H1 (cell line): ENCODE results near the gene FOSL1. TPM values are rescaled to one million over a fixed set of nuclear protein-coding genes. Genes with fewer than 3 reads are reported as not detected.

ENCODE experiments used
- CTCF ChIA-PET: fragments of 300-600 bp; sonication (Branson Sonifier 250); formaldehyde crosslinking; loops from one replicate; lab custom pipeline; 2021; ENCODE audit not compliant: partially characterized antibody; lab: Charles Lee
- POLR2A ChIA-PET: fragments of 300-600 bp; sonication (Branson Sonifier 250); formaldehyde crosslinking; loops from one replicate; lab custom pipeline; 2021; ENCODE audit warnings: inconsistent platforms; ENCODE audit not compliant: partially characterized antibody; lab: Charles Lee
- DNase-seq, 2 experiments: peaks; one replicate each; pipeline versions ENCODE4 v3.0.0 to v3.0.0-alpha.2; 2010 to 2022; ENCODE audit warnings: low spot score in 2 of 2, low read depth in 1 of 2, mixed read lengths in 1 of 2
- FAIRE-seq: peaks from 2 replicates; lab custom pipeline; 2011; peaks lifted over from hg19 to GRCh38; lab: Jason Lieb, UNC
- H2AFZ ChIP-seq: 2 replicates; pipeline ENCODE4 v1.8.1; 2012; ENCODE audit warnings: low read length, inconsistent platforms
- H2AK5ac ChIP-seq: 2 replicates; pipeline ENCODE4 v1.6.1; 2013; ENCODE audit warnings: low read depth, low read length
- H2BK120ac ChIP-seq: replicated peaks from 2 replicates; pipeline ENCODE3; 2013; ENCODE audit warnings: low read depth, low read length, inconsistent platforms
- H2BK12ac ChIP-seq: 2 replicates; pipeline ENCODE4 v1.6.1; 2013; ENCODE audit warnings: low read depth, low read length
- H2BK15ac ChIP-seq: 2 replicates; pipeline ENCODE4 v1.6.1; 2013; ENCODE audit warnings: low read length
- H2BK20ac ChIP-seq: 2 replicates; pipeline ENCODE4 v1.6.1; 2013; ENCODE audit warnings: low read length
- H2BK5ac ChIP-seq: 2 replicates; pipeline ENCODE4 v1.6.1; 2013; ENCODE audit warnings: low read depth, low read length
- H3K14ac ChIP-seq: 2 replicates; pipeline ENCODE4 v1.6.1; 2013; ENCODE audit warnings: inconsistent platforms; ENCODE audit not compliant: insufficient read length
- H3K18ac ChIP-seq: 2 replicates; pipeline ENCODE4 v1.6.1; 2013; ENCODE audit warnings: low read length; ENCODE audit errors: extremely low read depth
- H3K23ac ChIP-seq: 2 replicates; pipeline ENCODE4 v1.6.1; 2013; ENCODE audit warnings: inconsistent platforms; ENCODE audit not compliant: insufficient read length
- H3K23me2 ChIP-seq: 2 replicates; pipeline ENCODE4 v1.6.1; 2013; ENCODE audit warnings: low read depth, low read length
- H3K27ac ChIP-seq: 2 replicates; pipeline ENCODE4 v1.6.1; 2011; ENCODE audit warnings: low read depth, low read length, inconsistent platforms
- H3K27me3 ChIP-seq, 4 experiments: replicated peaks in 1 of 4; 1 replicate in 1 of 4; 2 replicates in 3 of 4; pipeline versions ENCODE4 v1.6.1 to v1.8.1; 2011 to 2013; ENCODE audit warnings: low read length in 3 of 4, mild to moderate bottlenecking in 3 of 4, inconsistent platforms in 2 of 4, mixed read lengths in 2 of 4, moderate library complexity in 1 of 4; ENCODE audit not compliant: control insufficient read depth in 3 of 4, insufficient read depth in 3 of 4; ENCODE audit errors: extremely low read depth in 1 of 4
- H3K36me3 ChIP-seq, 4 experiments: 2 replicates each; pipeline versions ENCODE4 v1.6.1 to v1.8.1; 2011 to 2013; ENCODE audit warnings: mild to moderate bottlenecking in 4 of 4, low read length in 3 of 4, moderate library complexity in 2 of 4, control low read depth in 1 of 4, inconsistent platforms in 1 of 4; ENCODE audit not compliant: insufficient read depth in 4 of 4, control insufficient read depth in 2 of 4
- H3K4ac ChIP-seq: replicated peaks from 2 replicates; pipeline ENCODE3; 2013; ENCODE audit warnings: low read length, low read depth, mixed read lengths, inconsistent platforms; ENCODE audit not compliant: insufficient read length
- H3K4me1 ChIP-seq, 4 experiments: replicated peaks in 1 of 4; 1 replicate in 1 of 4; 2 replicates in 3 of 4; pipeline versions ENCODE4 v1.6.1 to v1.8.1; 2011 to 2013; ENCODE audit warnings: low read length in 3 of 4, inconsistent platforms in 2 of 4, mixed read lengths in 1 of 4; ENCODE audit not compliant: insufficient read depth in 4 of 4, control insufficient read depth in 3 of 4
- H3K4me2 ChIP-seq, 2 experiments: 2 replicates each; pipeline versions ENCODE4 v1.6.1 to v1.8.1; 2011 to 2013; ENCODE audit warnings: low read depth in 2 of 2, low read length in 2 of 2, control low read depth in 1 of 2, inconsistent platforms in 1 of 2, mild to moderate bottlenecking in 1 of 2; ENCODE audit not compliant: insufficient read depth in 1 of 2
- H3K4me3 ChIP-seq, 4 experiments: fragments of 200-600, 300-600 bp in 1 of 4; sonication (generic), shearing (Covaris generic), sonication (Bioruptor Twin) in 1 of 4; 2 replicates each; pipeline versions ENCODE4 v1.5.1 to v1.8.1; 2011 to 2016; ENCODE audit warnings: low read length in 4 of 4, low read depth in 3 of 4, control low read depth in 2 of 4, inconsistent platforms in 2 of 4, mild to moderate bottlenecking in 2 of 4, mixed read lengths in 1 of 4, moderate library complexity in 1 of 4; ENCODE audit not compliant: insufficient read depth in 2 of 4; ENCODE audit errors: extremely low read depth in 1 of 4
- H3K56ac ChIP-seq: replicated peaks from 2 replicates; pipeline ENCODE3; 2013; ENCODE audit warnings: low read depth, mild to moderate bottlenecking, mixed read lengths, low read length, inconsistent platforms; ENCODE audit not compliant: insufficient read length
- H3K79me1 ChIP-seq: 2 replicates; pipeline ENCODE4 v1.6.1; 2013; ENCODE audit warnings: low read depth, low read length, control low read depth
- H3K79me2 ChIP-seq, 2 experiments: 2 replicates each; pipeline versions ENCODE4 v1.6.1 to v1.8.1; 2012 to 2013; ENCODE audit warnings: low read length in 2 of 2, mild to moderate bottlenecking in 2 of 2, inconsistent platforms in 1 of 2; ENCODE audit not compliant: insufficient read depth in 2 of 2, control insufficient read depth in 1 of 2
- H3K9ac ChIP-seq, 4 experiments: replicated peaks in 1 of 4; 1 replicate in 1 of 4; 2 replicates in 3 of 4; pipeline versions ENCODE4 v1.6.1 to v1.8.1; 2011 to 2013; ENCODE audit warnings: low read depth in 3 of 4, low read length in 3 of 4, control low read depth in 2 of 4, mild to moderate bottlenecking in 2 of 4, moderate library complexity in 2 of 4, inconsistent platforms in 1 of 4; ENCODE audit errors: extremely low read depth in 1 of 4
- H3K9me3 ChIP-seq, 2 experiments: 2 replicates each; pipeline versions ENCODE4 v1.6.1 to v1.8.1; 2012 to 2013; ENCODE audit warnings: mild to moderate bottlenecking in 2 of 2, moderate library complexity in 2 of 2, control low read depth in 1 of 2, inconsistent platforms in 1 of 2, low read depth in 1 of 2, low read length in 1 of 2, mixed read lengths in 1 of 2; ENCODE audit not compliant: insufficient read depth in 2 of 2
- H4K20me1 ChIP-seq, 2 experiments: replicated peaks in 1 of 2; 2 replicates each; pipeline versions ENCODE3 to v1.8.1; 2011 to 2013; ENCODE audit warnings: inconsistent platforms in 2 of 2, low read length in 2 of 2, mild to moderate bottlenecking in 1 of 2; ENCODE audit not compliant: insufficient read depth in 2 of 2, control insufficient read depth in 1 of 2
- H4K5ac ChIP-seq: 2 replicates; pipeline ENCODE4 v1.6.1; 2013; ENCODE audit warnings: low read length, low read depth, mixed read lengths, inconsistent platforms; ENCODE audit not compliant: insufficient read length
- H4K8ac ChIP-seq: 2 replicates; pipeline ENCODE4 v1.8.0; 2013; ENCODE audit warnings: mild to moderate bottlenecking, moderate library complexity, low read length, inconsistent platforms; ENCODE audit not compliant: insufficient read depth; ENCODE audit errors: extremely low read depth
- H4K91ac ChIP-seq: replicated peaks from 2 replicates; pipeline ENCODE3; 2013; ENCODE audit warnings: low read length, mixed read lengths, inconsistent platforms; ENCODE audit not compliant: insufficient read length
- POLR2A ChIP-seq, 2 experiments: IDR thresholded peaks; 1 replicate in 1 of 2; 2 replicates in 1 of 2; pipeline ENCODE4 v1.6.1; 2011; ENCODE audit warnings: low read depth in 2 of 2, low read length in 2 of 2, mild to moderate bottlenecking in 2 of 2; ENCODE audit errors: control extremely low read depth in 1 of 2
- POLR2AphosphoS5 ChIP-seq: IDR thresholded peaks from 2 replicates; pipeline ENCODE4 v1.6.1; 2011; ENCODE audit warnings: low read depth, low read length
- TEAD4 ChIP-seq: IDR thresholded peaks from 2 replicates; pipeline ENCODE4 v1.6.1; 2012; ENCODE audit warnings: low read depth, low read length, inconsistent platforms, mixed read lengths
- WGBS, 2 experiments: shearing (Covaris generic) in 1 of 2; methylation state at CpG; one replicate each; pipeline versions ENCODE4 v1.1.6 to v1.1.7; 2013 to 2015; ENCODE audit warnings: low lambda C conversion rate in 2 of 2, mixed read lengths in 2 of 2, inconsistent platforms in 1 of 2, low coverage in 1 of 2, missing lambda C conversion rate in 1 of 2; ENCODE audit not compliant: insufficient replicate concordance in 2 of 2, insufficient coverage in 1 of 2, insufficient read length in 1 of 2; ENCODE audit errors: extremely low coverage in 1 of 2, missing lambda C conversion rate in 1 of 2; 5-methylcytosine and 5-hydroxymethylcytosine counted together
- polyA plus RNA-seq, 7 experiments: library from polyadenylated mRNA; depleted of rRNA in 3 of 7; stranded (reverse) in 5 of 7; unstranded in 2 of 7; fragments of >200 nt in 5 of 7; fragments of 200-250 nt in 2 of 7; gene quantifications; 1 replicate in 5 of 7; 2 replicates in 1 of 7; 4 replicates in 1 of 7; pipeline versions ENCODE4 v1.2.1 to v1.2.3, GENCODE V29; 2011 to 2013; ENCODE audit warnings: missing spikeins in 2 of 7, mixed read lengths in 2 of 7
- total RNA-seq: library from RNA; stranded (reverse); fragmentation: NEBNext Ultra II Directional; extraction: Animal tissue kit (Norgen Biotek cat#: 25700); gene quantifications from 2 replicates; pipeline ENCODE4 v1.2.1, GENCODE V29; 2021

The FOSL1 gene
- total and polyA plus RNA-seq, 2 of the 8 experiments (the other 6 are each of a cell fraction or from before 2014, with no cell fraction given), result 6.3 to 7.2 TPM

DNA sequence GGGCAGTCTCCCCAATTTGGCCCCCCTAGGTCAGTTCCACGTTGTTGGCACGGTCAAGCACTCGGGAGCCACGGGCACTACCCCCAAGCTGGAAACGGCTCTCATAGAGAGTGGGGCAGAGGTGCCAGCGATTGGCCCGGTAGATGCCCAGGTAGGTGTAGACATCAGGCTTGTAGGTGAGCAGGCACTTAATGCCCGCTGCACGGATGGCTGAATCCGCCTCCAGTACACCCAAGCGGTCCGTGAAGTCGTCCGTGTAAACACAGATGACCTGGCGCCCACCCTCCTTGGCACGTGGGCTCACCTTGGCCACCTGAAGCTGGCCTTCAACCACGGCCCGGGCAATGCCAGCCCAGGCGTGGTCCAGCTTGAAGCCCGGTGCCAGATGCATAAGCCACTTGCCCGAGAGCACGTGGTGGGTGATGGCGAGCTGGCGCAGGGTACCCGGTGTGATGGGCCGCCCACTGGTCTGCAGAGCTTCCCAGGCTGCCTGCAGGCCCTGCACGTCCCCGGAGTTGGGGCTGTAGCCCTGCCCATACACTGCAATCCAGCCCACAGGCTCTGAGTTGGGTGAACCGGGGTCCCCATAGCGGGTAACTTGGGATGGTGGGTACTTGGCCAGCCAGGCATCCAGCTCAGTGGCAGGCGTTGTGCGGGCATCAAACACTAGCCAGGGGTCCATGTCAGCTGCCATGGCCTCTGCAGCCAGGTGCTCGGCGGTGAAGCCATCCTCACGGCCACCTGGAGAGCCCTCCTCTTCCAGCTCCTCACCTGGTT, 17.4 kb upstream of the FOSL1 start:
- H3K79me2 ChIP-seq, result peaks cover 0 to 7% of the 10 kb centered on the region in 2 experiments; a peak in 2 of 4 replicates
- FAIRE-seq (no peak), DNase-seq (no peak)
- H3K4me1 ChIP-seq, result peaks cover 0 to 22% (median 13%) of the 10 kb centered on the region in 4 experiments; a peak in 4 of 7 replicates
- H3K23ac ChIP-seq, result no peak overlapping the region
- no peak overlapping the region for H3K14ac ChIP-seq
- 93% methylated on average over 35 of the region's 35 CpGs; no CpG with 5 or more reads in 1 of the 2 experiments for WGBS, 2 experiments
- no peak overlapping the region for H2AFZ ChIP-seq
- H3K23me2 ChIP-seq, result peaks cover 13% of the 10 kb centered on the region; the same call in 1 of the 2 replicates
- no peak overlapping the region for H3K56ac ChIP-seq
- no peak overlapping the region for H3K18ac ChIP-seq
- no peaks in the 10 kb centered on the region for H3K27me3 ChIP-seq
- peak overlapping the region; percentile 83 to 94 for H3K4me2 ChIP-seq
- POLR2A ChIA-PET, result interaction anchor here (0.5 to 4.9 kb wide), 19 partner anchors 9 to 254 kb away, joined by 3 to 36 read pairs (median 4); partner anchors contain the start of genes CCDC85B, FIBP, MUS81 and SF3B2
- peak overlapping the region; percentile 91 to 98 (median 94); a peak in 7 of 8 replicates for H3K4me3 ChIP-seq
- H4K5ac ChIP-seq, result no peak overlapping the region
- no peak overlapping the region for H2BK120ac ChIP-seq
- no peak overlapping the region for H3K9ac ChIP-seq
- no peak overlapping the region for H2BK5ac ChIP-seq
- H3K9me3 ChIP-seq, result no peaks in the 10 kb centered on the region
- H4K91ac ChIP-seq, result no peak overlapping the region
- H3K4ac ChIP-seq, result no peak overlapping the region
- peak overlapping the region; percentile 40; the same call in 1 of the 2 replicates for H2BK15ac ChIP-seq
- peaks cover 7% of the 10 kb centered on the region; the same call in 1 of the 2 replicates for H3K79me1 ChIP-seq
- CTCF ChIA-PET, result interaction anchor here (0.6 to 2.3 kb wide), 6 partner anchors 10 to 74 kb away, joined by 3 to 10 read pairs (median 6); partner anchors contain the start of gene FIBP
- H2BK20ac ChIP-seq, result no peak overlapping the region
- peaks cover 0 to 7% of the 10 kb centered on the region in 2 experiments for H4K20me1 ChIP-seq
- H2BK12ac ChIP-seq, result no peak overlapping the region; the same call in 1 of the 2 replicates
- H2AK5ac ChIP-seq, result peak overlapping the region; percentile 17; the same call in 1 of the 2 replicates
- no peak overlapping the region for H4K8ac ChIP-seq
- no peak for TF ChIP-seq TEAD4
- 0 out of 3 replicates have a peak, but pooled peaks of 1 of the 2 experiments have one; percentile 22 for TF ChIP-seq POLR2A (IDR thresholded peaks at IDR 0.05; ENCODE audit: control extremely low read depth in 1 of 2, low read depth in 2 of 2, low read length in 2 of 2)
- TF ChIP-seq POLR2AphosphoS5, result peak; percentile 51; the same call in 1 of the 2 replicates
- peaks cover 0 to 6% (median 2%) of the 10 kb centered on the region in 4 experiments; a peak in 4 of 8 replicates for H3K36me3 ChIP-seq
- H3K27ac ChIP-seq, result no peak overlapping the region
